NK-92 (cell line): ENCODE data around the gene CEP295NL.
"Not testable (repeated sequence)": the region's sequence is repeated elsewhere in the genome, so short reads cannot be mapped to it uniquely, and the experiment has no call there.

Source experiments
- DNase-seq: peaks from one replicate; lab custom pipeline; 2025; ENCODE audit not compliant: unreplicated experiment; lab: John Stamatoyannopoulos, UW

Gene CEP295NL

DNA sequence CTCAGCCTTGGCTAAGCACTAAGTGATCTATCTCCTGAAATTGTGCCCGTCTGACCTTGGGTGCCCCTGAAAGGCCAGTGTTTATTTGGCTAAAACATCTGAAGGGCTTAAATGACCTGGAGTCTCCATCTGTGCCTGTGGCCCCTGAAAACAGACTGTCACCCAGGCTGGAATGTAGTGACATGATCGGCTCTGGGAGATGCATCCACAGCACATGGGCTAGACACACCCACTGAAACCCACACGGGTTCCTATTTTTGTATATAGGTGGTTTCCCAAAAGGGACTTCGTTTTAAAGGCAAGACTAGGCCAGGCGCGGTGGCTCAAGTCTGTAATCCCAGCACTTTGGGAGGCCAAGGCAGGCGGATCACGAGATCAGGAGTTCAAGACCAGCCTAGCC is 13.5 kb downstream of the CEP295NL start:
- no peak for DNase-seq

GRCh38 chr17:78888941-78889518 is 14.0 kb downstream of the CEP295NL start:
- DNase-seq: no peak

GRCh38 chr17:78886954-78887353 is 16.0 kb downstream of the CEP295NL start:
- DNase-seq: no peak

GRCh38 chr17:78885956-78886355 is 17.0 kb downstream of the CEP295NL start:
- DNase-seq: no peak

- no peak for DNase-seq
Measured at GRCh38 chr17:78884876-78885667, 17.9 kb downstream of the CEP295NL start.

DNA sequence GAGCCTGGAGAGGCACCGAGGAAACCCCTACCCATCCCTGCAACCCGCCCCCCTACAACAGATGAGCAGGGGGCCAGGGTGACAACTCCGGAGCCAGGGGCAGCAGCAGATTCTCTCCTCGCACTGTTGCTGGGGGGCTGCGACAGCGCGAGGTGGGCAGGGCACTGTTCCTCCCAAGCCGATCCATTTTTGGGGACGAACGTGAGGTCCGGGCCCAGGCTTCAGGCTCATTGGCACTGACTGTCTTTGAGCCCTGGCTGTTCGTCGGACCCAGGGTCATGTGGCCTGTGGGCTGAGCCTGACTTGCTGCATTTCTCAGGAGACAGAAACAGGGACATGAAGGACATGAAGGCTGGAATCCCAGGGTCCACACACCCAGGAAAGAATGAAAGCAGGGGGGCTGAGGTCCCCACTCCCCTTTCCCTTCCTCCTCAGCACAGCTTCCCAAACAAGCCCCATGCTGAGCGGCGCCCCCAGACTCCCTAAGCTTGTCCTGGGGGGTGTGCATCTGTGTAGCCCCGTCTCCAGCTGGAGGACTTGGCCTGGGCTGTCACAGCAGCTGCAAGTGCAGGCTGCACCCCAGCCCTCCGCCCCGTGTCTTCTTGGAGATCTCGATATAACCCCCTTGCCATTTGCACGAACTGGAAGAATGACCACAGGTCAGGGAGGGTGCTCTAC is 18.7 kb downstream of the CEP295NL start:
- DNase-seq: no peak

GRCh38 chr17:78883533-78884131 is 19.4 kb downstream of the CEP295NL start:
- no peak for DNase-seq

DNA sequence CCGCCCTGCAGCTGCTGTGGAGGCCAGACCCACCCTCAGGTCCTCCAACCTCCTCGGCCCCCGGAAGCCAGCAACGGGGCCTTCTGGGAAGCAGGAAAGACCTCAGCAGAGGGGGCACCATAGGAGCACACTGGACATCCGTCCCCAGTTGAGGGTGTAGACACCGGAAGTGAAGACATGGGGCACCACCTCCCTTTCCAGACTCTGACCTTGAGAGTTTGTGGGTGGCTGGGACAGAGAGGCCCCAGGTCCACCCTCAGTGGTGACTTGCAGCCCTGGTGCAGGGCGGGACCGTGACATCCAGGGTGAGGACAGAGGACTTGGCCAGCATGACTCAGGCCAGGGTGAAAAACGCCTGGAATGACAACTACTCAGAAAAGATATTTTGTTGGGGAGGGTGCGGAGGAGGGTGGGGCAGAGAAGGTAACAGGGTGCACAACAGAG is 19.9 kb downstream of the CEP295NL start:
- DNase-seq: no peak

- DNase-seq: no peak
Measured at GRCh38 chr17:78882540-78883088, 20.4 kb downstream of the CEP295NL start.

DNA sequence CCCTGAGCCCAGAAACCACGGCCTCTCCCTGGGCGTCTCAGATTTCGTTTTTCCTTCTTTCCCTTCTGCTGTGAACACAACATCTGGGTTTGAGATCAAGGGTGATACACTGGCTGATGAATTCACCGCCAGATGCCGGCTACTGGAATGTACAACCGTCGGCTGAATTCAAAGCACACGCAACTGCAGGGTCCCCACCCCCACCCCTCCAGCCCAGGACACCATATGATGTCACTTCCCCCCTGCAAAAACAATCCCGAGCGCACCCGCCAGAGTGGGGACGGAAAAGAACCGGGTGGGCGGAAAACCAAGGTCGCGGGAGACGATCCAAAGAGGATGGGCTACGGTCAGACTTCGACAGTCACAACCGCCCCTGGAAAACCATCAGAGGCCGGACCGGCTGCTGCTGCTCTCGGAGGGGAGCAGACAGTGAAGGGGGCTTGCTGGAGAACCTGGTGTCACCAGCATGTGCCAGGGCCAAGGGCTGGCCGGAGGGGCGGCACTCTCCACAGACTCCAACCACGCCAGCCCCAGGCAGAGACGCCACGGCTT is 23.3 kb downstream of the CEP295NL start:
- DNase-seq: no peak

GRCh38 chr17:78878871-78879527 is 24.0 kb downstream of the CEP295NL start:
- no peak for DNase-seq

GRCh38 chr17:78878261-78878660 is 24.7 kb downstream of the CEP295NL start:
- DNase-seq: no peak

DNA sequence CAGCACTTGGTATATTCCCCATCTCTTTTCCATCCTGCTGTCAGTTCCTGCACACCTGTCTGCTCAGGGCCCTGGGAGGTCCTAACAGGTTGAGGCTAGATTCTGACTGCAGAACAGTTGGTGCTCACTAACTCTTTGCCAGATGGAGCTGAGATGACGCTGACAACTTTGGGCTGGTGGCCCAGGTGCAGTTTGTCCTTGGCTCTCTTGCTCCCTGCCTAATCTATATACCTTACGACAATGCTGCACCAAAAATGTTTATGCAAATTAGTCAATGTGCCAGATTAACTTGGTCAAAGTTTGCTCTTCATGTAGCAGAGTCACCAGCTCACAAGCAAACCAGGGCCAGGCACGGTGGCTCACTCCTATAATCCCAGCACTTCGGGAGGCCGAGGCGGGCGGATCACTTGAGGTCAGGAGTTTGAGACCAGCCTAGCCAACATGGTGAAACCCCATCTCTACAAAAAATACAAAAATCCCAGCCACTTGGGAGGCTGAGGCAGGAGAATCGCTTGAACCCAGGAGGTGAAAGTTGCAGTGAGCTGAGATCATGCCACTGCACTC is 26.0 kb downstream of the CEP295NL start:
- not testable (repeated sequence) for DNase-seq

- DNase-seq: no peak
Measured at GRCh38 chr17:78876094-78876597, 26.9 kb downstream of the CEP295NL start.

GRCh38 chr17:78875363-78876093 is 27.5 kb downstream of the CEP295NL start:
- DNase-seq: no peak

DNA sequence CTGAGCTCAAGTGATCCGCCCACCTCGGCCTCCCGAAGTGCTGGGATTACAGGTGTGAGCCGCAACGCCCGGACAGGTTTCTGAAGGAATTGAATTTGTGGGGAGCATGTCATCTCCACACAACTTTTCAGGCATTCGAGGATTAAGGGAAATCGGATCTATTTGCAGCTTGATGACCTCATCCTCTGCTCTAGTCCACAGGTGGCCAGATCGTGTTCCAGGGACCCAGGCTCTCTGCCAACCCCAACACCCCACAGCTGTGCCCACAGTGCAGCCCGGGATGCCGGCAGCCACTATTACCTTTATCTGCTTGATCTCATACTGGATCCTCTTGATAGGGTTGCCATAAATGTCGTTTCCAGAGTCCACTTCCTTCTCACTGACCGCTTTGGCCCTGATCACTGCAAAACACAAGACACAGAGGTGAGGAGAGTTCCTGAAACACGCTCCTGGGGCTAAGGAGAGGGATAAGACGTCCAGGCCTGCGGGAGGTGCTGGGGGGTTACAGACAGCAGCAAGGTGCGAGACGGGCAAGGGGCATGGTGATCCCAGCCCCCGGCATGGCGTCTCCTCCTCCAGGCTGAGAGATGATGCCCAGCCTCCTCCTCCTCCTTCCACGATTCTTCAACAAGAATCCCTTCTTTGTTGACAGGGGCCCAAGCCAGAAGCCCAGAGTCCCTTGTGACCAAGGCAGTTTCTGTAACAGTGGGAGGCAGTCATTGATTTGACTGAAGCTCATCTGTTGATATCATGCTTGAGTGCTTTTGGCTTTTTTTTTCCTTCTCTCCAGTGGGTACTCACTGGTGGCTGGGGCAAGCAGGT is 29.3 kb downstream of the CEP295NL start:
- no peak for DNase-seq

DNA sequence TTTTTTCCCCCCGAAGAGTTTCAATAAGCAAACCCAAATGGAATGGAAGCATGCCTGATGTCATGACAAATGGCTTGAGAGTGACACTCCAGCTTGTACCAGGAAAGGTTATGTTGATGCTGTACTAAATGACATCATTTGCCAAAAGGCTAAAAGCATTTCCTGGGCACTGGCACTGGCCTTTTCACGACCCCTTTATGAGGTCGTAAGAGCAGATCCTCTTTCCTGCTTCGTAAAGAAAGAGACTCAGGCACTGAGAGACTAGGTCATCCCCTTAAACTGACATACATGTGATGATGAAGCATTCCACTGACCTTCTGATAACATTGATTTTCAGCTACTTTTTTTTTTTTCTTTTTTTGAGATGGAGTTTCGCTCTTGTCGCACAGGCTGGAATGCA is 30.5 kb downstream of the CEP295NL start:
- DNase-seq: no peak

- no peak for DNase-seq
Measured at GRCh38 chr17:78870621-78871020, 32.4 kb downstream of the CEP295NL start.

DNA sequence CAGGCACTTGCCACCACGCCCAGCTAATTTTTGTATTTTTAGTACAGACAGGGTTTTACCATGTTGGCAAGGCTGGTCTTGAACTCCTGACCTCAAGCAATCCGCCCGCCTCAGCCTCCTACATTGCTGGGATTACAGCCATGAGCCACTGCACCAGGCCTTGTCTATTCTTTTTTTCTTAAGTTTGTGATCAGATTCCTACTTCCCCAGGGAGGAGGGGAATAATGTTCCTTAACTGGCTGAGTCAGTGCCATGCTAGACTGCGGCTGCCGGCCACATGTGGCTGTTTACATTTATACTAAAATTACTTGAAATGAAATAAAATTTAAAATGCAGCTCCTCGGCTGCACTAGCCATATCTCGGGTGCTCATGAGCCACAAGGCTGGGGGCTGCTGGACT is 34.6 kb downstream of the CEP295NL start:
- DNase-seq: no peak
